IPS-NIHi11 (cell line): Measurements from ENCODE around the gene TUBGCP3.
"Not testable (repeated sequence)": the region's sequence is repeated elsewhere in the genome, so short reads cannot be mapped to it uniquely, and the experiment has no call there.

Source experiments
- DNase-seq: peaks from one replicate; pipeline ENCODE4 v3.0.0; 2012; ENCODE audit warnings: mixed read lengths, low spot score

The TUBGCP3 gene

GRCh38 chr13:112587764-112588489 lies at the start of gene TUBGCP3:
Gene TUBGCP3 (minus strand): TSS chr13:112588153. CDS start chr13:112587980, 173 bp downstream.
- peak; percentile 96 for DNase-seq

GRCh38 chr13:112637017-112637801 lies 49.3 kb upstream of the TUBGCP3 start:
- peak; percentile 50 for DNase-seq

- DNase-seq: no peak
Measured at GRCh38 chr13:112636401-112636975, 48.5 kb upstream of the TUBGCP3 start.

GRCh38 chr13:112635323-112635722 lies 47.4 kb upstream of the TUBGCP3 start:
- no peak for DNase-seq

DNA sequence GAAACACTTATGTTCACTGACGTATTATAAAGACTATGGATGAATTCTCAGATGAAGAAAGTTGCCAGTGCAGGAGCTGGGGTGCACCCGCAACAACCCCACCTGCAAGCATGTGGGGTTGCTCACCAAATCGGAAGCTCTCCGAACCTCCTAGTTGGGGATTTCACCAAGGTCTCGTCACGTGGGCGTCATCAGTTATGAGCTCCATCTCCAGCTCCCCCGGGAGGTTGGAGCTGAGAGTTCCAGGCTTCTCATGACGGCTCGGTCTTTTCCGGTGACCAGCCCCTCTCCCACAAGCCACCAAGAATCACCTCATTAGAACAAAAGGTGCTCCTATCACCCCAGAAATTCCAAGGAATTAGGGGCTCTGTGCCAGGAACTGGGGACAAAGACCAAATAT lies 46.1 kb upstream of the TUBGCP3 start:
- DNase-seq: no peak

DNA sequence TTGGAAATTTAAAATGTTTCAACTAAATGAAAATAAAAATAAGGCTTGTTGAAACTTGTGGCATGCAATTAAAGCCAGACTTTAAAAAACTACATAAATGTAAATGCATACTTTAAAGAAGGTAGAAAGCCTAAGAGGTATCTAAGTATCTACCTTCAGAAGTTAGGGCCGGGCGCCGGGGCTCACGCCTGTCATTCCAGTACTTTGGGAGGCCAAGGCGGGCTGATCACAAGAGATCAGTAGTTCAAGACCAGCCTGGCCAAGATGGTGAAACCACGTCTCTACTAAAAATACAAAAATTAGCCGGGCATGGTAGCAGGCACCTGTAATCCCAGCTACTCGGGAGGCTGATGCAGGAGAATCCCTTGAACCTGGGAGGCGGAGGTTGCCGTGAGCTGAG lies 42.3 kb upstream of the TUBGCP3 start:
- DNase-seq: not testable (repeated sequence)

DNA sequence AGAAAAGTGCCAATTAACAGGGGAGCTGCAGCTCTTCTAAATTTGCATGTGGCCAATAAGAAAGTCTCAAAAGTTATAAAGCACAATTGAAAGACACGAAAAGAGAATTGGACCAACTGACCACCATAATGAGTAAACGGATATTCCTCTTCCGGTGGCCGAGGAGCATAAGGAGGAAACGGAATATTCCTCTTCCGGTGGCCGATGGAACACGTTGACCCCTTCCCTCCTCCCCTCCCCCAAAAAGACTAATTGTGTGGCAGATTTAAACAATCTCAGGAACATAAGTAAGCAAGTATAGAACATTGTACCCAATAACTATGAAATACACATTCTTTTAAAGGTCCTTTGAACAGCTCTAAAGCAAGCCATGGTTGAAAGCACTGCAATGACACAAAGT lies 41.2 kb upstream of the TUBGCP3 start:
- no peak for DNase-seq

DNA sequence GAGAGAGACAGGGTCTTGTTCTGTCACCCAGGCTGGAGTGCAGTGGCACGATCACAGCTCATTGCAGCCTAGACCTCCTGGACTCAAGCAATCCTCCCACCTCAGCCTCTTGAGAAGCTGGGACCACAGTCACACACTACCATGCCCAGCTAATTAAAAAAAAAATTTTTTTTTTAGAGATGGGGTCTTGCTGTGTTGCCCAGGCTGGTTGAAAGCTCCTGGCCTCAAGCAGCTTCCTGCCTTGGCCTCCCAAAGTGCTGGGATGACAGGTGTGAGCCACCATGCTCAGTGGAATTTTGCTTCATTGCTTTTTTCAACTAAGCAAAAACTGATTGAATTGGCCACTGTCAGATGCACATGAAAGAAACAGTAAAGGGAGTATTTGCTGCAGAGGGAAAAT lies 39.7 kb upstream of the TUBGCP3 start:
- not testable (repeated sequence) for DNase-seq

- DNase-seq: no peak
Measured at GRCh38 chr13:112627161-112627560, 39.2 kb upstream of the TUBGCP3 start.

- no peak for DNase-seq
Measured at GRCh38 chr13:112626761-112627160, 38.8 kb upstream of the TUBGCP3 start.

GRCh38 chr13:112626124-112626523 lies 38.2 kb upstream of the TUBGCP3 start:
- DNase-seq: no peak

- DNase-seq: no peak
Measured at GRCh38 chr13:112625698-112626097, 37.7 kb upstream of the TUBGCP3 start.

GRCh38 chr13:112624602-112625430 lies 36.9 kb upstream of the TUBGCP3 start:
- DNase-seq: no peak

DNA sequence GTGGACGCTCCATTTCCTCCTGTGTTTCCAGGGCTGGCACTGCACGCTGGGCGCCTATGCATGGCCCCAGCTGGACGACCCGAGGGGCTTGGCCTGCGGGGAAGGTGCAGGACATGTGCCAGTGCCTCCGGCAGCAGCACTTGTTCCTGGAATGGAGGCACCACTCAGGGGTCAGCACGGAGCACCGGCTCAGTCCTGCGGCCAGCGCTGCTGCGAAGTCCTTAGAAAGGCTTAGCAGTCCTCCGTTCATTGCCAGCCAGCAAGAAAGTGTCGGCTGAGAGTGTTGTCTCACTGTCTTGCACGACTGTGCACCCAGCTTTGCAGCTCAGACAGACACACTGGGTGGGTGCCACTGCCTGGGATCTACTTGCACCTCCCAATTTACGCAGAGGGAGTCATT lies 36.1 kb upstream of the TUBGCP3 start:
- DNase-seq: no peak

DNA sequence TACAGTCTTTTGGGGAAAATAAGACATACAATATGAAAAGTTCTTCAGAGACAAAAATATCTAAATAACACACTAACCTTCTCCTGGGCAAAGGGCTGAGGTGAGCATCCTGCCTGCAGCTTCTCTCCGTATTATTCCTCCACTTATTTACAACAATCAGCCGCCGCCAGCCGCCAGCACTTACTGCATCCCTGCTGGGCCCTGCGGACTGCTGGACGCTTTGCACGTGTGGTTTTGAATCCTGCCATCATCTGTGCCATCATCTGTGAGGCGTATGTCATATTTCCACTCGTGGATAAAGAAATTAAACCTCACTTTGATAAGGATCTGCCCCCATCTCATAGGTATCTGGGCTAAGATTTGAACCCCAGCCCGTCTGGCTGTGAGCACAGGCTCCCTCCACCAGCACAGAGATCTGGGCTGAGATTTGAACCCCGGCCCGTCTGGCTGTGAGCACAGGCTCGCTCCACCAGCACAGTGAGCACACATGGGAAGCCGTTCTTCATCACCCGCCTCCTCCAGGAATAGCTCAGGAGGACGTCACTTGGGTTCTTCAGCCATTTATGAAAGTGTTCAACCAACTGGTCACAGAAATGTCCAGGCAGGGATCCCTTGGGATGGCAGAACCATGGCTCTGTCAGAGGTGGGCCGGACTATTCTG lies 35.2 kb upstream of the TUBGCP3 start:
- DNase-seq: no peak

DNA sequence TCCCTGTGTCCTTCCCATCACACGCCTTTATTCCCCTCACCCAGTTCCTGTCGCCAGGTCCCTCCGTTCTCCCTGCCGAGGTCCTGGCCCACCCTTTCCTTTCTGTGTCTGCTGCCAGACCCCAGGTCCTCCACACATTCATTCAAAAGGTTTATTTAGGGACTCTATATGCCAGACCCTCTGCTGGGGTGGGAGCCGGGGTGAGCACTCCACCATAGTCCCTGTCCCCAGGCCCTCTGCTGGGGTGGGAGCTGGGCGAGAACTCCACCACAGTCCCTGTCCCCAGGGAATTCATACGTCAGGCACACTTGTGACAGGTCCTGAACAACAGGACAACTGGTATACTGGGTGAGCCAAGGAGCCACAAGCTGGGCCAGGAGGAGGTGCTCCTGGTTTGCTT lies 34.4 kb upstream of the TUBGCP3 start:
- DNase-seq: no peak

GRCh38 chr13:112619730-112620631 lies 32.0 kb upstream of the TUBGCP3 start:
- DNase-seq: peak; percentile 81

GRCh38 chr13:112618501-112618900 lies 30.5 kb upstream of the TUBGCP3 start:
- DNase-seq: no peak

DNA sequence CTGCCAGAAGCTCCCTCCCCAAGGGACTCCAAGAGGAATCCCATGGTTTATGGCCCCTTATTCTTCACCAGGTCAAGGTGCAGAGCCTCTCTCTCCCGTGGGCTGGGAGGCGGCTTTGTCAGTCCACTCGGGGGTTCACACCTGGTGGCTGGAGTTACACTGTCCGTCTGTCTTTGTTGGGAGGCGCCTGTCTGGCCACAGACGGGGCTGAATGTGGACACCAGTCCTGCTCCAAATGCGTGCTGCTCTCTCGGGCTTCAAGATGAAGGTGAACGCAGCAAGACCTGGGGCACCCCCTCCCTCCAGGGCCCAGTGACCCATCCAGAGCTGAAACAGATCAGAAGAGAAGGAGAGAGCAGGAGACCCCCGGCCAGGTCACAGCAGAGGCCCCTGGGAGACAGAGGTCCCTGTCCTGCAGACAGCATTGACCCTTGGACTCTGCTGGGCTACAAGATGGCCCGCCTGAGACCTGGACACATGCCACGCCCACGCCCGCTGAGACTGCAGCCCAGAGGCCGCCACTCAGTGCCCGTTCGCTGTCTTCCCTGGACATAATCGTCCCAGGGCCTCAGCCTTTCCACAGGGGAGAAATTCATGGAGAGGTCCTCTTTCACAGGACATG lies 29.9 kb upstream of the TUBGCP3 start:
- no peak for DNase-seq
